ENCODE results near the gene POLR2H. TPM values are rescaled to one million over a fixed set of nuclear protein-coding genes. Genes with fewer than 3 reads are reported as not detected.

Gene POLR2H
- total RNA-seq: 100 to 1,000 TPM in 1 of 2 experiments, 10 to 100 TPM in 1; 100.0 to 103 TPM

DNA sequence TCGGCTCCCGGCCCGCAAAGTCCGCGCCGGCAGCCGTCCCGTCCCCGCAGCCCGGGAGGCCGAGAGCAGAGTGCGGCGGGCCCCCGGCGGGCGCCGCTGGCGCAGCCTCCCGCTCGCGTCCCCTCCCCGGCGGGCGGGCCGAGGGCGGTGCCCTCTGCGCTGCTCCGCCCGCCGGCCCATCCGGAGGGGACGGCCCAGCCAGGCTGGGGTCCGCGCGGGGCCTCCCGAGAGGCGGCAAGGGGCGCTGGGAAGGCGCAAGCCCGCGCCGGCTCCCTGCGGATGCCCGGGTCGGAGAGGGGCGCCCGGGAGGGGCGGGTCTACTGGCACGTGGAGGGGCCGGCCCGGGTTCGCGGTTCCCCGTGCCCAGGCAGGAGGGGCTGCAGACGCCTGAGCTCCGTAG lies at the start of gene POLR2H, which contains the start of gene CLCN2:
POLR2H (plus strand) TSS at position 179 of the 400 bp plus-strand sequence. CDS start 1,783 bp downstream, outside the sequence.
CLCN2 (minus strand) TSS at position 74 of the 400 bp plus-strand sequence. CDS start 126 bp downstream, outside the sequence.
- no peaks in the 10 kb centered on the region for H3K9me3 Mint-ChIP-seq
- H3K27me3 Mint-ChIP-seq: no peaks in the 10 kb centered on the region
- ChIA-PET CTCF (interaction anchor here (1.0 to 2.4 kb wide), 6 partner anchors 8 to 200 kb away, joined by 3 to 8 read pairs (median 4); partner anchors contain the start of gene EPHB3), POLR2A (interaction anchor here (1.1 to 1.3 kb wide), 4 partner anchors 13 to 350 kb away, joined by 3 to 4 read pairs (median 4); partner anchors contain the start of gene MAGEF1)
- peak within 1 kb of the TSS; percentile 96 for H3K4me3 Mint-ChIP-seq
- H3K27ac Mint-ChIP-seq: peak within 1 kb of the TSS; percentile 94
- peak; percentile 54 for DNase-seq
- peaks cover 18% of the 10 kb centered on the region for H3K36me3 Mint-ChIP-seq
- intact Hi-C loops (cut with micrococcal nuclease): loop anchor here (5.0 kb wide), 1 partner anchor 351 kb away; the partner anchor contains the start of gene MAGEF1
- H3K4me1 Mint-ChIP-seq (ENCODE audit: low read depth): peaks cover 22% of the 10 kb centered on the region

DNA sequence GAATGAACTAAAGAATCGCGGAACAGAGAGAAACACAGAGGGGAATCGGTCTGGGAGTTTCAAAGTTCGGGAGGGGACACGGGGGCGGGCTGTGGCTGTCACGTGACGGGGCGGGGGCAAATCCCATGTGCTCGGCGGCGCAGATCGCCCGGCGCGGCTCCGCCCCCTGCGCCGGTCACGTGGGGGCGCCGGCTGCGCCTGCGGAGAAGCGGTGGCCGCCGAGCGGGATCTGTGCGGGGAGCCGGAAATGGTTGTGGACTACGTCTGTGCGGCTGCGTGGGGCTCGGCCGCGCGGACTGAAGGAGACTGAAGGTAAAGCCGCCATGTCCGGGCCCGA lies 47.2 kb upstream of the POLR2H start, which contains the start of gene EIF4G1:
EIF4G1 (plus strand) TSS at position 244 of the 337 bp plus-strand sequence. CDS start 1,191 bp downstream, outside the sequence.
- intact Hi-C loops (cut with micrococcal nuclease): loop anchor here (1.0 kb wide), 3 partner anchors 15 to 128 kb away; partner anchors contain the start of genes ABCF3 and PSMD2
- Mint-ChIP-seq H3K4me3 (peak within 1 kb of the TSS; percentile 86), H3K27ac (peak within 1 kb of the TSS; percentile 93), H3K27me3 (no peaks in the 10 kb centered on the region), H3K4me1 (ENCODE audit: low read depth) (peaks cover 29% of the 10 kb centered on the region), H3K36me3 (peaks cover 30% of the 10 kb centered on the region), H3K9me3 (no peaks in the 10 kb centered on the region)
- POLR2A ChIA-PET: no interaction called here
- peak; percentile 95 for DNase-seq
- CTCF ChIA-PET: no interaction called here

DNA sequence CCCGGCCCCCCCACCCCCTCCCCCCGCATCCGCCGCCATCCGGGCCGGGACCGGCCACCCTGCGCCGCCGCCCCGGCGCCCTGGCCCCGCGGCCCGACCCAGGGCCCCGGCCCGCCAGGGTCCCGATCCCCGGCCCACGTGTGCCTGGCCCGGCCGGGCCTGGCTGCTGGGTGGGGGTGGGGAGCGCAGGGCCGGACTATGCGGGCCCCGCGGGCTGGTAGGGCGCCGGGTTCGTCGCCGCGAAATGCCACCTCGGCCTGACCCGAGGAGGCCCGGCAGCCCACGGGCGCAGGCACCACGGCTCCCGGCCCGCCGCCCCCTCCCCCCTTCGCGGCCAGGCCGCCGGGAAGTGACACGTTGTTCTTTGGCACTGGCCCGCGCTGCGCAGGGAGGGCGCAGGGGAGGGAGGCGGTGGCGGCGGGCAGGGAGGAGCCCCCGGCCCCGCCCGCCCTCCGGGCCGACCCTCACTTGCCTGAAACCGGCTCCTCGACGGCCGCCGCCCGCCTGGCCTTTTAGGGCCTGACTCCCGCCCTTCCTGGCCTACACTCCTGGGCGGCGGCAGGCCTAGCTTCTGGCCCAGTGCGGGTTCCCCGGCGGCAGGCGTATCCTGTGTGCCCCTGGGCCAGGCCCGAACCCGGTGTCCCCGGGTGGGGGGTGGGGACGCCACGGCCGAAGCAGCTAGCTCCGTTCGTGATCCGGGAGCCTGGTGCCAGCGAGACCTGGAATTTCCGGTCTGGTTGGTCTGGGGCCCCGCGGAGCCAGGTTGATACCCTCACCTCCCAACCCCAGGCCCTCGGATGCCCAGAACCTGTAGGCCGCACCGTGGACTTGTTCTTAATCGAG lies 46.6 kb upstream of the POLR2H start:
- peaks cover 34% of the 10 kb centered on the region for H3K4me1 Mint-ChIP-seq (ENCODE audit: low read depth)
- intact Hi-C loops (cut with micrococcal nuclease): loop anchor here (1.0 kb wide), 4 partner anchors 16 to 129 kb away; partner anchors contain the start of genes ABCF3 and PSMD2
- peaks cover 32% of the 10 kb centered on the region for H3K36me3 Mint-ChIP-seq
- peak; percentile 70 for DNase-seq
- H3K27ac Mint-ChIP-seq: peak overlapping the region; percentile 93
- H3K4me3 Mint-ChIP-seq: peak overlapping the region; percentile 86
- ChIA-PET POLR2A (interaction anchor here (0.6 to 1.9 kb wide), 3 partner anchors 9 to 17 kb away, joined by 3 to 6 read pairs (median 3); no protein-coding TSS in a partner anchor), CTCF (interaction anchor here (1.5 kb wide), 1 partner anchor 39 kb away, joined by 4 read pairs; no protein-coding TSS in a partner anchor)
- no peaks in the 10 kb centered on the region for H3K27me3 Mint-ChIP-seq
- H3K9me3 Mint-ChIP-seq: no peaks in the 10 kb centered on the region

DNA sequence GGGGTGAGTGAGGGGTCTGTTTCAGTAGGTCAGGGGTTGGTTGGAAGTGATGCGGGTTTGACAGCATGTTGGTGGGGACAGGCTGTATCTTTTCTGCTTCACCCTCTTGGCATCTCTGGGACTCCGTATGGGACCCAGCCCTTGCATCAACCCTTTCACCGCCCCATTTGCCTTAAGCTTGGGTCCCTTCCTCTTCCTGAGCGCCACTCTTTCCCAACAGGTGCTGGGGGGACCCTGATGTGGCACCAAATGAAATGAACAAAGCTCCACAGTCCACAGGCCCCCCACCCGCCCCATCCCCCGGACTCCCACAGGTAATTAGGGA lies 46.0 kb upstream of the POLR2H start:
- H3K4me1 Mint-ChIP-seq (ENCODE audit: low read depth): peaks cover 34% of the 10 kb centered on the region
- H3K36me3 Mint-ChIP-seq: peaks cover 34% of the 10 kb centered on the region
- no peaks in the 10 kb centered on the region for H3K27me3 Mint-ChIP-seq
- peak overlapping the region; percentile 93 for H3K27ac Mint-ChIP-seq
- peak overlapping the region; percentile 86 for H3K4me3 Mint-ChIP-seq
- ChIA-PET CTCF (interaction anchor here (1.5 kb wide), 1 partner anchor 38 kb away, joined by 4 read pairs; no protein-coding TSS in a partner anchor), POLR2A (interaction anchor here (0.6 to 1.9 kb wide), 3 partner anchors 9 to 17 kb away, joined by 3 to 6 read pairs (median 3); no protein-coding TSS in a partner anchor)
- DNase-seq: no peak
- no peaks in the 10 kb centered on the region for H3K9me3 Mint-ChIP-seq
- intact Hi-C loops (cut with micrococcal nuclease): loop anchor here (1.0 kb wide), 1 partner anchor 20 kb away; no protein-coding TSS in a partner anchor

DNA sequence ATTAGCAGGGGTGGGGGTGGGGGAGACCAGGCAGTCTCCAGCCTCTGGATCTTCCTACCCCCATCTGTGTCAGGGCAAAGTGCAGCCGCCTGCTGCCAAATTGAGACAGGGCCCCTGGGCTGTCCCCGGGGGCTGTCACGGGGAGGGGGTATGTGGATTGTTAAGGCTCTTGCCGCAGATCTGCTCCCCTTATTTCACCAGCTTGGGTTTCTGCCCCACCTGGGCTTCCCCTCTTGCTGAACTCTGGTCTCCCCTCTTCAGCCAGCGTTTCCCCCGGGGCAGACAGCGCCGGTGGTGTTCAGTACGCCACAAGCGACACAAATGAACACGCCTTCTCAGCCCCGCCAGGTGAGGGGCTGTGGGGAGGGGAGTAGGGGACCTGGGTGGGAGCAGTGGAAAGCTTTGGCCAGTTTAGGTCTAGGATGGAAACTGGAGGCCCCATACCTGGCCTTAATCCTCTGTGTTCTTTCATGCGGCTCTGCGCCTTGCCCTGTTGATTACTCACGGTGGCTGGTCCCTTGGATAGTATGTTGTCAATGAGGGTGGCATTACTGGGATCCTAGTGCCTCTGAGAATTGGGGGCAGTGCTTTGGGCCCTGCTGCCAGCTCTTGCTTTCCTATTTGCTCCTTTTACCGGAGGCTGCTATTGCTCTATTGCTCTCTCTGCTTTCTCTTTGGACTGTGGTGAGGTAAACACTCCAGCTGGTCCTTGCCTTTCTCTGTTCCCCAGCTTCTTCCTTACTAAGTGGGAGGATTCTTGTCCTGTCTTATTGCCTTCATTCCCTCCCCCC lies 45.4 kb upstream of the POLR2H start:
- Mint-ChIP-seq H3K36me3 (peaks cover 39% of the 10 kb centered on the region), H3K4me3 (peak overlapping the region; percentile 86), H3K4me1 (ENCODE audit: low read depth) (peaks cover 38% of the 10 kb centered on the region), H3K9me3 (no peaks in the 10 kb centered on the region), H3K27ac (peak overlapping the region; percentile 93), H3K27me3 (no peaks in the 10 kb centered on the region)
- POLR2A ChIA-PET: interaction anchor here (0.6 to 1.9 kb wide), 3 partner anchors 10 to 18 kb away, joined by 3 to 6 read pairs (median 3); no protein-coding TSS in a partner anchor
- intact Hi-C loops (cut with micrococcal nuclease): loop anchor here (1.0 kb wide), 1 partner anchor 19 kb away; no protein-coding TSS in a partner anchor
- DNase-seq: peak; percentile 21
- CTCF ChIA-PET: interaction anchor here (1.5 kb wide), 1 partner anchor 38 kb away, joined by 4 read pairs; no protein-coding TSS in a partner anchor

DNA sequence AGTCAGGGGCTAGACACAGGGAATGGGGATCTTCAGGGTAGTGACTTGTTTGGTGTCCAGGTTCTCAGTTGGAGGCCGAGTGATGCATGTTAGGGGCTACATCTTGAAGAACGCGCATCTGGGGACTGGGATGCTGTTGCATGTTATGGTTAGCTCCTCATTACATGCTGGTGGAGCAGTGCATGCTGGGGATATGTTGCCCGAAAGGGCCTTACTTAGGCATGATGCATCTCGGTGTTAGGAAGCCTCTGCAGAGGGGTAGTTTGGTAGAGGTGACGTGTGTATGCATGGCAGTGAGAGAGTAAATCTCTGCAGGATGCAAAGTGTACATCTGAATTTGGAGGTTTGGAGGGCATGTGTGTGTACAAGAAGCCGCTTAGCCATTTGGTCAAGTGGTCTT lies 44.7 kb upstream of the POLR2H start:
- Mint-ChIP-seq H3K9me3 (no peaks in the 10 kb centered on the region), H3K4me1 (ENCODE audit: low read depth) (peaks cover 38% of the 10 kb centered on the region), H3K4me3 (peak overlapping the region; percentile 86), H3K27ac (peak overlapping the region; percentile 93), H3K36me3 (peaks cover 47% of the 10 kb centered on the region), H3K27me3 (no peaks in the 10 kb centered on the region)
- intact Hi-C loops (cut with micrococcal nuclease): no loop called here
- ChIA-PET CTCF (no interaction called here), POLR2A (no interaction called here)
- DNase-seq: no peak

DNA sequence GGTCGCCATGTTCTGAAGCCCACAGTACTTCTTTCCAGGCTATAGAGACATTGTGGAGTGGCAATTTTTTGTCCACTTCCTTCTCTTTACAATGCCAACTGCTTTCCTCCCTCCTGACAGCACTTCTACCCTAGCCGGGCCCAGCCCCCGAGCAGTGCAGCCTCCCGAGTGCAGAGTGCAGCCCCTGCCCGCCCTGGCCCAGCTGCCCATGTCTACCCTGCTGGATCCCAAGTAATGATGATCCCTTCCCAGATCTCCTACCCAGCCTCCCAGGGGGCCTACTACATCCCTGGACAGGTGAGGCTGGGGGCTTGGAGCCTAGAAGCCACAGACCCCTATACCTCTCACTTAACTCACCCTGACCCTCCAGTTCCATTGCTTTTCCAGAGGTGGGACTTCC lies 44.3 kb upstream of the POLR2H start:
- Mint-ChIP-seq H3K4me1 (ENCODE audit: low read depth) (peaks cover 38% of the 10 kb centered on the region), H3K9me3 (no peaks in the 10 kb centered on the region), H3K4me3 (peak overlapping the region; percentile 86), H3K27ac (peak overlapping the region; percentile 93), H3K27me3 (no peaks in the 10 kb centered on the region), H3K36me3 (peaks cover 48% of the 10 kb centered on the region)
- intact Hi-C loops (cut with micrococcal nuclease): no loop called here
- ChIA-PET POLR2A (no interaction called here), CTCF (no interaction called here)
- DNase-seq: no peak

DNA sequence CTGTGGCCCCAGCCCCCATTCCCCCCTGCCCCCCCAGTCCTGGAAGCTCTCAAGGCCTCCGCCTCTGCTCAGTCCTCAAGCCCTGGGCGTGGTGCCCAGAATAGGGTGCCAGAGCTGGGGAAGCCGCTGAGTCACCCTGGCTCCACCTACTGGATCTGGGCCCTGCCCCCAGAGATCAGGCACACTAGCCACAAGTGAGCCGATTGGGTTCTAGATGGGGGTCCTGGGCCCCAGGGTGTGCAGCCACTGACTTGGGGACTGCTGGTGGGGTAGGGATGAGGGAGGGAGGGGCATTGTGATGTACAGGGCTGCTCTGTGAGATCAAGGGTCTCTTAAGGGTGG lies 41.4 kb upstream of the POLR2H start:
- no peaks in the 10 kb centered on the region for H3K9me3 Mint-ChIP-seq
- ChIA-PET POLR2A (interaction anchor here (1.2 kb wide), 2 partner anchors 11 to 42 kb away, joined by 3 read pairs; partner anchors contain the start of genes CLCN2 and POLR2H), CTCF (no interaction called here)
- H3K27ac Mint-ChIP-seq: peak overlapping the region; percentile 33
- H3K4me3 Mint-ChIP-seq: no peak overlapping the region
- intact Hi-C loops (cut with micrococcal nuclease): no loop called here
- H3K36me3 Mint-ChIP-seq: peaks cover 73% of the 10 kb centered on the region
- peaks cover 49% of the 10 kb centered on the region for H3K4me1 Mint-ChIP-seq (ENCODE audit: low read depth)
- H3K27me3 Mint-ChIP-seq: no peaks in the 10 kb centered on the region
- peak; percentile 59 for DNase-seq

DNA sequence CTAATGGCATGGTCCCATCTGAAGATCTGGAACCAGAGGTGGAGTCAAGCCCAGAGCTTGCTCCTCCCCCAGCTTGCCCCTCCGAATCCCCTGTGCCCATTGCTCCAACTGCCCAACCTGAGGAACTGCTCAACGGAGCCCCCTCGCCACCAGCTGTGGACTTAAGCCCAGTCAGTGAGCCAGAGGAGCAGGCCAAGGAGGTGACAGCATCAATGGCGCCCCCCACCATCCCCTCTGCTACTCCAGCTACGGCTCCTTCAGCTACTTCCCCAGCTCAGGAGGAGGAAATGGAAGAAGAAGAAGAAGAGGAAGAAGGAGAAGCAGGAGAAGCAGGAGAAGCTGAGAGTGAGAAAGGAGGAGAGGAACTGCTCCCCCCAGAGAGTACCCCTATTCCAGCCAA lies 39.8 kb upstream of the POLR2H start:
- no peak for DNase-seq
- ChIA-PET POLR2A (no interaction called here), CTCF (no interaction called here)
- H3K4me1 Mint-ChIP-seq (ENCODE audit: low read depth): peaks cover 49% of the 10 kb centered on the region
- H3K9me3 Mint-ChIP-seq: no peaks in the 10 kb centered on the region
- intact Hi-C loops (cut with micrococcal nuclease): no loop called here
- peaks cover 78% of the 10 kb centered on the region for H3K36me3 Mint-ChIP-seq
- no peak overlapping the region for H3K4me3 Mint-ChIP-seq
- H3K27me3 Mint-ChIP-seq: no peaks in the 10 kb centered on the region
- no peak overlapping the region for H3K27ac Mint-ChIP-seq

DNA sequence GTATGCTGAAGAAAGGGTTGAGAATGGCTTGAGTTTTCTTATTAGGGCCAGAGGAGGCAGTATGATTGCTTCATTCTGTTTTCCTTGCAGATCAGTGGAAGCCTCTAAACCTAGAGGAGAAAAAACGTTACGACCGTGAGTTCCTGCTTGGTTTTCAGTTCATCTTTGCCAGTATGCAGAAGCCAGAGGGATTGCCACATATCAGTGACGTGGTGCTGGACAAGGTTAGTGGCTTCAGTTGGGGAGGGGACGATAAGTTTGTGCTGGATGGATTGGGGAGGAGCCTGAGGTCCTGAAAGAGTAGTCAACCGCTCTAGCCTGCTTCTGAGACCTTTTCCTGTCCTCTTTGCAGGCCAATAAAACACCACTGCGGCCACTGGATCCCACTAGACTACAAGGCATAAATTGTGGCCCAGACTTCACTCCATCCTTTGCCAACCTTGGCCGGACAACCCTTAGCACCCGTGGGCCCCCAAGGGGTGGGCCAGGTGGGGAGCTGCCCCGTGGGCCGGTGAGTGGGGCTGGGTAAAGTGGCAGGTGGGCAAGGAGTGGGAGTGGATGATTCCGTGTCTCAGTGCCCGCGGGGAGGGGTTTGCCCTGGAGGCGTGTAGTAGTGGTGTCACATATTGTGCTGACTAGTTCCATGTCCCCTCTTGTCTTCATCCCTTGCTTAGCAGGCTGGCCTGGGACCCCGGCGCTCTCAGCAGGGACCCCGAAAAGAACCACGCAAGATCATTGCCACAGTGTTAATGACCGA lies 38.6 kb upstream of the POLR2H start:
- Mint-ChIP-seq H3K9me3 (no peaks in the 10 kb centered on the region), H3K36me3 (peaks cover 80% of the 10 kb centered on the region), H3K27ac (no peak overlapping the region), H3K4me3 (no peak overlapping the region), H3K4me1 (ENCODE audit: low read depth) (peaks cover 37% of the 10 kb centered on the region), H3K27me3 (no peaks in the 10 kb centered on the region)
- intact Hi-C loops (cut with micrococcal nuclease): no loop called here
- ChIA-PET CTCF (no interaction called here), POLR2A (no interaction called here)
- DNase-seq: no peak

DNA sequence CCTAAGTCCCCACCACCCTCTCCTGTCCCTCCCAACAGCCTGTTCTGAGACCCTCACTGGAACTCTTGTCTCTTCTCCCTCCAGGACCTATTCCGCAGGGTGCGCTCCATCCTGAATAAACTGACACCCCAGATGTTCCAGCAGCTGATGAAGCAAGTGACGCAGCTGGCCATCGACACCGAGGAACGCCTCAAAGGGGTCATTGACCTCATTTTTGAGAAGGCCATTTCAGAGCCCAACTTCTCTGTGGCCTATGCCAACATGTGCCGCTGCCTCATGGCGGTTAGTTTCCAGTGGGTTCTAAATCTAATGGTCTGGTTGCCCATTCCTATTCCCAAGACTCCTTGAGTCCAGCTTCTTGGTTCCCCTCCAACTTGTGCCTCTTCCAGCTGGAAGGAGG lies 37.8 kb upstream of the POLR2H start:
- H3K4me1 Mint-ChIP-seq (ENCODE audit: low read depth): peaks cover 35% of the 10 kb centered on the region
- ChIA-PET CTCF (no interaction called here), POLR2A (no interaction called here)
- H3K27me3 Mint-ChIP-seq: no peaks in the 10 kb centered on the region
- no peak for DNase-seq
- peaks cover 84% of the 10 kb centered on the region for H3K36me3 Mint-ChIP-seq
- intact Hi-C loops (cut with micrococcal nuclease): no loop called here
- H3K4me3 Mint-ChIP-seq: no peak overlapping the region
- H3K9me3 Mint-ChIP-seq: no peaks in the 10 kb centered on the region
- H3K27ac Mint-ChIP-seq: no peak overlapping the region
